PFSK-1 (cell line): ENCODE measurements around the gene STBD1.

Source experiments
- FOXP2 ChIP-seq: optimal IDR thresholded peaks from 2 replicates; pipeline ENCODE3; 2011; ENCODE audit warnings: borderline replicate concordance, control low read depth, inconsistent platforms; ENCODE audit not compliant: insufficient read depth; ENCODE audit errors: extremely low read length, extremely low read depth
- POLR2AphosphoS5 ChIP-seq: IDR thresholded peaks from 2 replicates; pipeline ENCODE4 v1.6.1; 2012; ENCODE audit warnings: low read depth, mild to moderate bottlenecking, control low read depth, low read length, moderate library complexity
- REST ChIP-seq, 2 experiments: IDR thresholded peaks; 2 replicates each; pipeline versions ENCODE4 v1.6.1 to v1.8.0; 2011 to 2012; ENCODE audit warnings: low read depth in 2 of 2, low read length in 2 of 2, control low read depth in 1 of 2, inconsistent platforms in 1 of 2, mild to moderate bottlenecking in 1 of 2, moderate library complexity in 1 of 2; ENCODE audit not compliant: insufficient read depth in 1 of 2
- SIN3A ChIP-seq: IDR thresholded peaks from 2 replicates; pipeline ENCODE4 v1.6.1; 2012; ENCODE audit warnings: mild to moderate bottlenecking, low read length, moderate library complexity, borderline replicate concordance; ENCODE audit not compliant: insufficient read depth
- TAF1 ChIP-seq: IDR thresholded peaks from 2 replicates; pipeline ENCODE4 v1.6.1; 2012; ENCODE audit warnings: low read length, control low read depth, borderline replicate concordance; ENCODE audit not compliant: insufficient read depth

Gene STBD1

GRCh38 chr4:76315267-76315918, 8.9 kb downstream of the STBD1 start:
- TF ChIP-seq REST (IDR thresholded peaks at IDR 0.05; ENCODE audit: insufficient read depth in 1 of 2, low read depth in 2 of 2, low read length in 2 of 2) (no peak), FOXP2 (no peak), TAF1 (no peak), SIN3A (no peak), POLR2AphosphoS5 (no peak)

- TF ChIP-seq REST (IDR thresholded peaks at IDR 0.05; ENCODE audit: insufficient read depth in 1 of 2, low read depth in 2 of 2, low read length in 2 of 2) (no peak), FOXP2 (no peak), TAF1 (no peak), SIN3A (no peak), POLR2AphosphoS5 (no peak)
These were observed 9.6 kb downstream of the STBD1 start for GRCh38 chr4:76316131-76316530.

GRCh38 chr4:76322236-76322635, 15.7 kb downstream of the STBD1 start:
- TF ChIP-seq POLR2AphosphoS5 = no peak
- no peak for TF ChIP-seq TAF1
- TF ChIP-seq FOXP2 = no peak
- no peak for TF ChIP-seq SIN3A
- TF ChIP-seq REST (IDR thresholded peaks at IDR 0.05; ENCODE audit: insufficient read depth in 1 of 2, low read depth in 2 of 2, low read length in 2 of 2) = no peak

GRCh38 chr4:76325072-76325471, 18.5 kb downstream of the STBD1 start:
- no peak for TF ChIP-seq REST (IDR thresholded peaks at IDR 0.05; ENCODE audit: insufficient read depth in 1 of 2, low read depth in 2 of 2, low read length in 2 of 2)
- no peak for TF ChIP-seq TAF1
- TF ChIP-seq POLR2AphosphoS5 = no peak
- TF ChIP-seq FOXP2 = no peak
- TF ChIP-seq SIN3A = no peak

GRCh38 chr4:76326515-76326914, 20.0 kb downstream of the STBD1 start:
- TF ChIP-seq POLR2AphosphoS5 (no peak), FOXP2 (no peak), SIN3A (no peak), TAF1 (no peak), REST (IDR thresholded peaks at IDR 0.05; ENCODE audit: insufficient read depth in 1 of 2, low read depth in 2 of 2, low read length in 2 of 2) (no peak)
